NT2/D1 (cell line): ENCODE results near the gene GGT6.

Experiments used
- SUZ12 ChIP-seq: IDR thresholded peaks from 2 replicates; pipeline ENCODE4 v1.6.1; 2011; ENCODE audit not compliant: insufficient read length, insufficient read depth; ENCODE audit errors: extremely low read depth
- YY1 ChIP-seq: IDR thresholded peaks from 2 replicates; pipeline ENCODE4 v1.6.1; 2011; ENCODE audit not compliant: insufficient read length, insufficient read depth
- ZNF274 ChIP-seq: IDR thresholded peaks from 2 replicates; pipeline ENCODE4 v1.6.1; 2011; ENCODE audit warnings: mild to moderate bottlenecking, low read depth, low read length

- TF ChIP-seq ZNF274 (no peak), SUZ12 (no peak), YY1 (no peak)
Observed at GRCh38 chr17:4549781-4550533, 10.4 kb downstream of the GGT6 start.
